K562 (cell line): ENCODE measurements around the gene DRC1. TPM values are rescaled to one million over a fixed set of nuclear protein-coding genes. Genes with fewer than 3 reads are reported as not detected.

Experiments used
- BCL6 ChIP-seq: fragments of 250-450 bp; sonication (Bioruptor Pico); IDR thresholded peaks from 2 replicates; pipeline ENCODE4 v1.4.0; 2020
- GATAD2A ChIP-seq: fragments of 450-650 bp; IDR thresholded peaks from 2 replicates; pipeline ENCODE4 v1.6.1; 2017
- HOMEZ ChIP-seq: fragments of 250-450 bp; sonication (Bioruptor Pico); IDR thresholded peaks from 2 replicates; pipeline ENCODE4 v1.4.0; 2020; ENCODE audit warnings: mild to moderate bottlenecking, moderate library complexity
- MAX ChIP-seq: sonication (generic); formaldehyde crosslinking; IDR thresholded peaks from 2 replicates; pipeline ENCODE4 v1.9.0; 2022; ENCODE audit warnings: mild to moderate bottlenecking, missing genetic modification reagents
- NFIX ChIP-seq: fragments of 250-450 bp; sonication (Bioruptor Pico); IDR thresholded peaks from 2 replicates; pipeline ENCODE4 v1.4.0; 2020; ENCODE audit warnings: low read depth, mild to moderate bottlenecking, moderate library complexity
- THRB ChIP-seq: fragments of 450-650 bp; formaldehyde crosslinking; conservative IDR thresholded peaks from 2 replicates; pipeline ENCODE4 v1.4.0; 2022; ENCODE audit warnings: mild to moderate bottlenecking, missing genetic modification characterization
- ZBTB5 ChIP-seq: fragments of 450-650 bp; IDR thresholded peaks from 2 replicates; pipeline ENCODE4 v1.6.1; 2017; ENCODE audit warnings: antibody characterized with exemption
- ZC3H11A ChIP-seq: IDR thresholded peaks from 2 replicates; pipeline ENCODE4 v1.6.1; 2012; ENCODE audit warnings: low read depth, low read length, improper control_type of control experiment
- polyA plus RNA-seq, 8 experiments: library from polyadenylated mRNA; depleted of rRNA in 4 of 8; stranded (reverse) in 5 of 8; unstranded in 3 of 8; fragments of >200 nt; fragmentation: Nextera tagmentation in 2 of 8; fragmentation: Illumina TruSeq in 1 of 8; extraction: Ambion mirVana in 2 of 8; extraction: Trizol in 1 of 8; gene quantifications; 2 replicates each; pipeline versions ENCODE4 v1.2.1 to v1.2.3, GENCODE V29; 2011 to 2014; ENCODE audit warnings: inconsistent platforms in 1 of 8, missing spikeins in 1 of 8
- total RNA-seq, 7 experiments: library from RNA; depleted of rRNA in 6 of 7; stranded (reverse); fragments of >200 nt in 6 of 7; fragmentation: Illumina TruSeq in 2 of 7; extraction: Trizol in 2 of 7; gene quantifications; 2 replicates each; pipeline versions ENCODE4 v1.2.1 to v1.2.3, GENCODE V29; 2011 to 2021; ENCODE audit warnings: low replicate concordance in 1 of 7
- TF ChIP-seq, protein P1 (sequence below): fragments of 450-650 bp; IDR thresholded peaks from 2 replicates; pipeline ENCODE4 v1.6.1; 2018; ENCODE audit warnings: mild to moderate bottlenecking, low read depth; ENCODE audit not compliant: partially characterized antibody
- TF ChIP-seq, protein P2 (sequence below): fragments of 250-450 bp; sonication (Bioruptor Pico); IDR thresholded peaks from 2 replicates; pipeline ENCODE4 v1.8.0; 2022; ENCODE audit warnings: moderate library complexity, mild to moderate bottlenecking, inconsistent platforms
- TF ChIP-seq, protein P3 (sequence below), 3 experiments: fragments of 200-800 bp in 1 of 3; sonication (Bioruptor generic) in 1 of 3; sonication (generic) in 1 of 3; formaldehyde crosslinking in 1 of 3; IDR thresholded peaks; 2 replicates each; pipeline versions ENCODE4 v1.6.1 to v1.8.0; 2016 to 2022; ENCODE audit warnings: mild to moderate bottlenecking in 2 of 3, missing compliant biosample characterization in 2 of 3, missing genetic modification characterization in 2 of 3, missing genetic modification reagents in 1 of 3
- TF ChIP-seq, protein P4 (sequence below): fragments of 250-450 bp; sonication (Bioruptor Pico); IDR thresholded peaks from 2 replicates; pipeline ENCODE4 v1.5.0; 2022; ENCODE audit warnings: mild to moderate bottlenecking

The DRC1 gene
- total and polyA plus RNA-seq, 9 of the 15 experiments (the other 6 are each of a cell fraction or from before 2014, with no cell fraction given), result 0.07 to 0.10 TPM; not detected in 7

- no peak for TF ChIP-seq HOMEZ (CRISPR knock-in tag)
- TF ChIP-seq, protein P1, sequence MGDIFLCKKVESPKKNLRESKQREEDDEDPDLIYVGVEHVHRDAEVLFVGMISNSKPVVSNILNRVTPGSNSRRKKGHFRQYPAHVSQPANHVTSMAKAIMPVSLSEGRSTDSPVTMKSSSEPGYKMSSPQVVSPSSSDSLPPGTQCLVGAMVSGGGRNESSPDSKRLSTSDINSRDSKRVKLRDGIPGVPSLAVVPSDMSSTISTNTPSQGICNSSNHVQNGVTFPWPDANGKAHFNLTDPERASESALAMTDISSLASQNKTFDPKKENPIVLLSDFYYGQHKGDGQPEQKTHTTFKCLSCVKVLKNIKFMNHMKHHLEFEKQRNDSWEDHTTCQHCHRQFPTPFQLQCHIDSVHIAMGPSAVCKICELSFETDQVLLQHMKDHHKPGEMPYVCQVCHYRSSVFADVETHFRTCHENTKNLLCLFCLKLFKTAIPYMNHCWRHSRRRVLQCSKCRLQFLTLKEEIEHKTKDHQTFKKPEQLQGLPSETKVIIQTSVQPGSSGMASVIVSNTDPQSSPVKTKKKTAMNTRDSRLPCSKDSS, result no peak
- no peak for TF ChIP-seq NFIX (CRISPR knock-in tag)
- TF ChIP-seq, protein P2, sequence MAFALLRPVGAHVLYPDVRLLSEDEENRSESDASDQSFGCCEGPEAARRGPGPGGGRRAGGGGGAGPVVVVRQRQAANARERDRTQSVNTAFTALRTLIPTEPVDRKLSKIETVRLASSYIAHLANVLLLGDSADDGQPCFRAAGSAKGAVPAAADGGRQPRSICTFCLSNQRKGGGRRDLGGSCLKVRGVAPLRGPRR (CRISPR knock-in tag), result no peak
- TF ChIP-seq, protein P3, sequence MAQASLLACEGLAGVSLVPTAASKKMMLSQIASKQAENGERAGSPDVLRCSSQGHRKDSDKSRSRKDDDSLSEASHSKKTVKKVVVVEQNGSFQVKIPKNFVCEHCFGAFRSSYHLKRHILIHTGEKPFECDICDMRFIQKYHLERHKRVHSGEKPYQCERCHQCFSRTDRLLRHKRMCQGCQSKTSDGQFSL (CRISPR knock-in tag; IDR thresholded peaks at IDR 0.05), result no peak
- TF ChIP-seq, protein P3 (tag; IDR thresholded peaks at IDR 0.05), result no peak
- no peak for TF ChIP-seq GATAD2A
- no peak for TF ChIP-seq ZBTB5
- TF ChIP-seq, protein P4, sequence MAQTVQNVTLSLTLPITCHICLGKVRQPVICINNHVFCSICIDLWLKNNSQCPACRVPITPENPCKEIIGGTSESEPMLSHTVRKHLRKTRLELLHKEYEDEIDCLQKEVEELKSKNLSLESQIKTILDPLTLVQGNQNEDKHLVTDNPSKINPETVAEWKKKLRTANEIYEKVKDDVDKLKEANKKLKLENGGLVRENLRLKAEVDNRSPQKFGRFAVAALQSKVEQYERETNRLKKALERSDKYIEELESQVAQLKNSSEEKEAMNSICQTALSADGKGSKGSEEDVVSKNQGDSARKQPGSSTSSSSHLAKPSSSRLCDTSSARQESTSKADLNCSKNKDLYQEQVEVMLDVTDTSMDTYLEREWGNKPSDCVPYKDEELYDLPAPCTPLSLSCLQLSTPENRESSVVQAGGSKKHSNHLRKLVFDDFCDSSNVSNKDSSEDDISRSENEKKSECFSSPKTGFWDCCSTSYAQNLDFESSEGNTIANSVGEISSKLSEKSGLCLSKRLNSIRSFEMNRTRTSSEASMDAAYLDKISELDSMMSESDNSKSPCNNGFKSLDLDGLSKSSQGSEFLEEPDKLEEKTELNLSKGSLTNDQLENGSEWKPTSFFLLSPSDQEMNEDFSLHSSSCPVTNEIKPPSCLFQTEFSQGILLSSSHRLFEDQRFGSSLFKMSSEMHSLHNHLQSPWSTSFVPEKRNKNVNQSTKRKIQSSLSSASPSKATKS, result no peak
- TF ChIP-seq THRB, result no peak
- no peak for TF ChIP-seq MAX (CRISPR knock-in tag)
- TF ChIP-seq ZC3H11A, result no peak
- TF ChIP-seq BCL6 (CRISPR knock-in tag), result no peak
Measured at GRCh38 chr2:26500406-26500805, 98.7 kb downstream of the DRC1 start (continued).
